HL-60 (cell line): Measurements from ENCODE around the gene CALHM1.
"Not testable (repeated sequence)": the region's sequence is repeated elsewhere in the genome, so short reads cannot be mapped to it uniquely, and the experiment has no call there.

Source experiments
- DNase-seq, 2 experiments: peaks; one replicate each; pipeline ENCODE4 v3.0.0-alpha.2; 2010 to 2020; ENCODE audit warnings: low read depth in 1 of 2, low spot score in 1 of 2
- H3K27ac ChIP-seq: fragments of 250-450 bp; sonication (Bioruptor Pico); replicated peaks from 2 replicates; pipeline ENCODE4 v1.5.1; 2020; ENCODE audit warnings: mild to moderate bottlenecking, moderate library complexity
- H3K27me3 ChIP-seq: fragments of 250-450 bp; sonication (Bioruptor Pico); 2 replicates; pipeline ENCODE4 v1.5.1; 2021; ENCODE audit warnings: mild to moderate bottlenecking, moderate library complexity; ENCODE audit not compliant: insufficient read depth, poor library complexity, severe bottlenecking
- H3K4me3 ChIP-seq: replicated peaks from 2 replicates; pipeline ENCODE4 v1.5.1; 2011; ENCODE audit warnings: mild to moderate bottlenecking, control low read depth, low read length; ENCODE audit not compliant: insufficient read depth
- GABPA ChIP-seq: IDR thresholded peaks from 2 replicates; pipeline ENCODE4 v1.6.1; 2012; ENCODE audit warnings: low read depth
- POLR2AphosphoS5 ChIP-seq: IDR thresholded peaks from 2 replicates; pipeline ENCODE4 v1.6.1; 2012; ENCODE audit warnings: low read depth
- REST ChIP-seq: IDR thresholded peaks from 2 replicates; pipeline ENCODE4 v1.6.1; 2012; ENCODE audit warnings: low read depth; ENCODE audit not compliant: insufficient replicate concordance
- SPI1 ChIP-seq: IDR thresholded peaks from 2 replicates; pipeline ENCODE4 v1.6.1; 2012; ENCODE audit warnings: low read depth, mild to moderate bottlenecking, borderline replicate concordance
- TF ChIP-seq, protein P1 (sequence below): IDR thresholded peaks from one replicate; pipeline ENCODE4 v1.5.1; 2011; ENCODE audit warnings: low read length, control low read depth, inconsistent platforms; ENCODE audit not compliant: insufficient read depth

Gene CALHM1

DNA sequence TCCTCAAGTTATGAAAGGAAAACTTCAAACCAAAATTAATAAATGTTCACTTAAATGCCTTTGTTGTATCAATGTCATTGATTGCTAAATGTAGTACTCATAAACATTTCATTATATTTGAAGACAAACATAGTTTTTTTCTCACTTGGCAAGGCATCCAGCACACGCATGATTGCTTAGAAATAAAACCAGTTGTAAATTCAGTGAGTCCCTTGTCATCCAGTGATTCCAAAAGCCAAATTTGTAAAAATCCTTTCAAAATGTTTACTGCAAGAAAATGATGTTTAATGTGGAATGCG lies 28.7 kb upstream of the CALHM1 start:
- no peak overlapping the region for H3K27ac ChIP-seq
- TF ChIP-seq, protein P1, sequence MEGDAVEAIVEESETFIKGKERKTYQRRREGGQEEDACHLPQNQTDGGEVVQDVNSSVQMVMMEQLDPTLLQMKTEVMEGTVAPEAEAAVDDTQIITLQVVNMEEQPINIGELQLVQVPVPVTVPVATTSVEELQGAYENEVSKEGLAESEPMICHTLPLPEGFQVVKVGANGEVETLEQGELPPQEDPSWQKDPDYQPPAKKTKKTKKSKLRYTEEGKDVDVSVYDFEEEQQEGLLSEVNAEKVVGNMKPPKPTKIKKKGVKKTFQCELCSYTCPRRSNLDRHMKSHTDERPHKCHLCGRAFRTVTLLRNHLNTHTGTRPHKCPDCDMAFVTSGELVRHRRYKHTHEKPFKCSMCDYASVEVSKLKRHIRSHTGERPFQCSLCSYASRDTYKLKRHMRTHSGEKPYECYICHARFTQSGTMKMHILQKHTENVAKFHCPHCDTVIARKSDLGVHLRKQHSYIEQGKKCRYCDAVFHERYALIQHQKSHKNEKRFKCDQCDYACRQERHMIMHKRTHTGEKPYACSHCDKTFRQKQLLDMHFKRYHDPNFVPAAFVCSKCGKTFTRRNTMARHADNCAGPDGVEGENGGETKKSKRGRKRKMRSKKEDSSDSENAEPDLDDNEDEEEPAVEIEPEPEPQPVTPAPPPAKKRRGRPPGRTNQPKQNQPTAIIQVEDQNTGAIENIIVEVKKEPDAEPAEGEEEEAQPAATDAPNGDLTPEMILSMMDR: no peak
- TF ChIP-seq GABPA (no peak), POLR2AphosphoS5 (no peak), SPI1 (no peak), REST (no peak)
- no peaks in the 10 kb centered on the region for H3K27me3 ChIP-seq

GRCh38 chr10:103486635-103487409 lies 28.1 kb upstream of the CALHM1 start:
- not testable (repeated sequence) for H3K4me3 ChIP-seq, H3K27ac ChIP-seq, H3K27me3 ChIP-seq, DNase-seq

More for the DNA sequence above, 28.7 kb upstream of the CALHM1 start:
- DNase-seq: no peak
- H3K4me3 ChIP-seq: no peak overlapping the region

- Histone ChIP-seq H3K4me3 (no peak overlapping the region), H3K27ac (no peak overlapping the region), H3K27me3 (no peaks in the 10 kb centered on the region)
- peak; percentile 51 to 72 for DNase-seq
- TF ChIP-seq, protein P1: peak; percentile 77
- peak; percentile 75; the same call in 1 of the 2 replicates for TF ChIP-seq SPI1
- TF ChIP-seq REST: no peak
Observed at GRCh38 chr10:103481974-103482531, 23.4 kb upstream of the CALHM1 start.

DNA sequence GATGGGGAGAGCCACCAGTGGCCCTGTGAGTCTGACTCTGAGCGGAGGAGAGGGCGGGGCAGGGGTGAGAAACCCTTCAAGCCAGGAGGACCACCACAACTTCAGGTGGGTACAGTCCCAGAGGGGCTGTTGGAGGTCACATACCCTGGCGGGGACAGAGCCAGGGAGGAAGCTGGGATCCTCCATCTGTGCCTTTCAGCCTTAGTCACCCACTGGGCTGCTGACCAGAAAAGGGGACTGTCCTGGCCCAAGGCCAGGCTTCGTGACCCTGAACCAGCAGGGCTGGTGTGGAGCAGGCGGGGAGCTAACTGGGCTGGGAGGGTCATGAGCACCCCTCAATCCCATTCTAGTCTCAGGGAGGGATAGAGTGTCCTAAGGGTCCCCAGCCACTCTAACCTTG lies 21.8 kb upstream of the CALHM1 start:
- no peak overlapping the region for H3K27ac ChIP-seq
- TF ChIP-seq POLR2AphosphoS5 (no peak), GABPA (no peak), REST (no peak), SPI1 (no peak)
- TF ChIP-seq, protein P1: no peak
- no peak overlapping the region for H3K4me3 ChIP-seq
- H3K27me3 ChIP-seq: no peaks in the 10 kb centered on the region
- DNase-seq: no peak
